HS-27A (cell line): Measurements from ENCODE around the gene C6.

Experiments used
- DNase-seq: peaks from one replicate; pipeline ENCODE4 v3.0.0-alpha.2; 2012; ENCODE audit warnings: low read depth, missing footprints

C6 gene

DNA sequence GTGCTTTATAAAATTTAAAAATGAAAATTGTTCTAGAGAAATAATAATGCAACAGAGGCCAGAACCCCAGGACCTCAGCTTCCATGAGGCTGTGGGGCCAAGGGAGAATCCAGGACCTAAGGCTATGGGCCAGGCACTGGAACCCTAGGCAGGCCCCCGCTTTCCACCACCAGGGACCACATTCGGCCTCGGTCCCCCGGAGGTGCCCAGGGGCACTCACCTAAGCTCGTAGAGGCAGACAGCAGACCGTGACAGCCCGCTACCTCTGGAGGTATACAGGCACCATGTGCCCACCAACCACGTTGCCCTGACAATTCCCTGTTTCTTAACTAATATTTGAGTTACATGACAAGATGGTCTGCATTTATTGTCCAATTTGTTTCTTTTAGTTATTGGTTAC is 92.7 kb downstream of the C6 start:
- DNase-seq: no peak

DNA sequence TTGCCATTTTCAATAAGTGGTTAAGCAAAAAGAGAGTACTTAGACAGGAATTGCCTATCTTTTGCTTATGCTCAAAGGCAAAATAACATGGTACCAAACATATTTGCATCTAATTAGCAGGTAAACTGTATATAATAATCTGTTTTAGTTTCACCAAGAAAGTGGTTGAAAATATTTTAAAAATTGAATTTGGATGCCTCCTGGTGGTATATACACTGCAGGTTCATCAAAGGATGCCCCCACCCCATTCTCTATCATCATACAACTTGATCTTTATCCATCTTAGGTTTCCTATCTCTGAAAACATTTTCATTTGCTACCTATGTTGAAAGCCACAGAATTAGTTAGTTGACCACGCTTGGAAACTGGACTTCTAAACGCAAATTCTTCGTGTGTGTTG is 95.2 kb downstream of the C6 start:
- DNase-seq: no peak

DNA sequence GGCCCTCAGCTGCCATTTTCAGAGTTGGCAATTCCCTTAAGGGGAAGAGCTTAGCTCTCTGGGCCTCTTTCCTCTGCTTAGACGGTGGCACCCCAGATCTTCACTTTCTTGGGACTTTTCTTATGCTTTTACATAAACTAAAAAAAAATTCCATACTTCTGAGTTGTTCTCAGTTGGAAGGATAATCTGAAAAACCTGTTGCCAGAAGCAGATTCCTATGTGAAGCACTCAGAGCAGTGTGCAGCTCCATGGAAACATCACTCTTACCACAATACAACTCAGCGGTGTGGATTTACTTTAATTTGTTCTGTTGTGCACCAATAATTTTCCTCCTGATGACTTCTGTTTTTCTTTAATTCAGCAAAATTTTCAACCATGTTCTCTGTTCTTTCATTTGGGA is 98.1 kb downstream of the C6 start:
- no peak for DNase-seq

DNA sequence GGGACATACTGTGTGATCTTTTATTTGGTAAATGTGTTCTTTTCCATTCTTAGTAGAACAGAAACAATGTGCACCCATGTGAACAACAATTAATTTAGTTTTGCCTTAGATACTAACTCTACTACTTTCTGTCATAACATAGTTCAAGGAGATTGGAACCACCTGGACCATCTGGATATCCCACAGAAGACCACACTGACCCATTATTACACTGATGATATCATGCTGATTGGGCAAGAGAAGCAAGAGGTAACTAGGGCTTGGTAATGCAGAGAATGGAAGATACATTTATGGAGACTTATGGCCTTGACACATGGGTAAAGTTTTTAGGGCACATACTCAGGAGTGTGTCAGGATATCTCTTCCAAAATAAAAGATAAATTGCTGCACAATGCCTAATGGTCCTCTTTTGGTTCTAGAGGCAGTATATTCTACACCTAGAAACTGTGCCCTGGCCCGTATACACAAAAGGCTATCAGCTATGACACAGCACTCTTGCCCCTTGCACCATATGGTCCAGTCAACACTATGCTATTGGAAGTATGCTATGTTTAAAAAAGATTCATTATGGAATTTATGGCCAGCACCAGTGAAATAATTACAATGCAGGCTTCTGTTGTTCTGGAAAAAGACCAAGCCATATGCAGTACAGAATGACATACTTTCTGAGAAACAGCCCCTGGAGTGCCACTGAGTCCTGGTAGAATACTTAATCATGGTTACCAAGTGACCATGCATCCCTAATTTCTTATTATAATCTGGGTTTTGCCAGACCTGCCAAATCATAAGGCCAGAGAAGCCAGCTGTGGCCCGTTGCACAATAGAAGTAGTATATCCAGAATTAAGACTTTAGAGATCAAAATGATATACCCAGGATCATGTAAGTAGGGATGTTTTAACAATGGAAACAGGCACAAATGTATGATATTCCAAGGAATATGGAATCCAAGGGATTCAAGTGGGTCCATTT is 100.6 kb downstream of the C6 start:
- DNase-seq: no peak

DNA sequence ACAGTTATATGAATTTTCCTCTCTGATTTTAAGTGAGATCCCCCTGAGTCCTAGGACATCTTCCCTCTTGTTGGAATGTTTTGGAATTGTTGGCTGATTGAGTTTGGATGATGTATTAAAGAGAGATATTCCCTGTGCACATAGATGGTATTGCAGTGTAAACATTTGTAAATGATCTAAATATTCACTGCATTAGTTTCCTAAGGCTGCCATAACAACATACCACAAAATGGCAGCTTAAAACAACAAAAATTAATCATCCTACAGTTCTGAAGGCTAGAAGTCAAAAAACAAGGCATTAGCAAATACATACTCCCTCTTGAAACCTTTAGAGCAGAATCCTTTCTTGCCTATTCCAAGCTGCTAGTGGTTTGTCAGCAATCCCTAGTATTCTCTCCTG is 104.1 kb downstream of the C6 start:
- no peak for DNase-seq

DNA sequence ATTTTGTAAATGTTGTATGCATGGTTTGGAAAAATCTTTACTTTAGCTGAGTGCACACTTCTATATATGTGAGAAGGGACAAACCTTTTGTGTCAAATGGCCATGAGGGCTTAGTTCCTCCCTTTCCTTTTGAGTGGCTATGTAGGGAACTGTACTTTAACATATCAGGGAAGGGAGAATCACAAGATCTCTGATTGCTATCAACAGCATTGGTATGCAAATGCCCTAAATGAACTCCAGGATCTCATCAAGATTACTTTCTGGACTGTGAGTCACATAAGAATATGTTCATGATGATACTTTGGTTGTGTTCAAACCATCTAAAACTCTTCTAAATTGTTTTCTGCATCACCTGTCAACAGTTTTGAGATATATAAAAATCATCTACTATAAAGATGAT is 111.0 kb downstream of the C6 start:
- no peak for DNase-seq

DNA sequence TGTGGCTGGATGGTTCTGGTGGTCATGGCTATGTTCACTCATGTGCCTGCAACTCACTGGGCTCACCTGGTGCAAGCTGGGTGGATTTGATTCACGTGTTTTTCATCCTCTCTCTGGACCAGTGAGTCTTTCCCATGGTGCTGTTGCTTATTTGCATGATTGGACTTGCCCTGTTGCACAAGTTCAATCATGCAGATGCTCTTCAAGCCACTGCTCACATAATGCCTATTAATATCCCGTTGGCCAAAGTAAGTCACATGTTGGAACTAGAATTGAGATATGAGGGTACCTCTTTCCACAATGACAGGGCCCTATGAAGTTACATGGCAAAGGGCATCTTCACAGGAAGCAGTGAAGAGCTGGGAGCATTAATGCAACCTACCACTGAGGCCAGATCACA is 115.7 kb downstream of the C6 start:
- DNase-seq: no peak

DNA sequence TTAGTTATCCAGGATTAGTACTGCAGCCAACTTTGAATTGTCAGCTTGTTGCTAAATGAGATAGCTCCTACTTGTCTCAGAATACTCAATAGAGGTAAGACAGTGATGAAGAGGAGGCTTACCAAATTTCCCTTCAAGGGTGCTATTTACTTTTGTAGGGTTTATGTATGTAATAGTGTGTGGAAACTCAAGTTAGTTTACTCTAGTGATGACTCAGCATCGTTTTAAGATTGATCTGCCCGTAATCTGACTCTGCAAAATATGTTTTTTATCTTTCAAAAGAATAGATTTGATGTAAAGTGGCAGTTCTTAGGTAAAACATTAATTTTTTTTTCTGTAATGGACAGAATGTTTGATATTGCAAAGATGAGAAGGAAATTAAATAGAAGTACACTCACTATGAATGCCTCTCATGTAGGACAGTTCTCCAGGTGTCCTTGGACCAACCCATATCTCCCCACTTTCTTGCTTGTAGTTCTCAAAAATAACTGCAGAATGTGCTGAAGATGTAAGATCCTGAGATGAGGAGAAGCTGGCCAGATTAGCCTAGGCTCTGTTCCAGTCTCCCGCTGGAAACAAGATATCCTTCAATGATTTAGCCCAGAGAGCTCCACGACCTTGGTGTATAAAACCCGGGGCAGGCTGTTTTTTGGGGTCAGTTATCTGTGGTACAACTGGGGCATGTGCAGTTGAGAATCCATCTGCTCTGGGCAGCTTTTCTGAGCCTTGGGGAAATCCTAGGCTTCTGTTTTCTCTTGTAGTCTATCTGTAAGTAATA is 117.8 kb downstream of the C6 start:
- no peak for DNase-seq

DNA sequence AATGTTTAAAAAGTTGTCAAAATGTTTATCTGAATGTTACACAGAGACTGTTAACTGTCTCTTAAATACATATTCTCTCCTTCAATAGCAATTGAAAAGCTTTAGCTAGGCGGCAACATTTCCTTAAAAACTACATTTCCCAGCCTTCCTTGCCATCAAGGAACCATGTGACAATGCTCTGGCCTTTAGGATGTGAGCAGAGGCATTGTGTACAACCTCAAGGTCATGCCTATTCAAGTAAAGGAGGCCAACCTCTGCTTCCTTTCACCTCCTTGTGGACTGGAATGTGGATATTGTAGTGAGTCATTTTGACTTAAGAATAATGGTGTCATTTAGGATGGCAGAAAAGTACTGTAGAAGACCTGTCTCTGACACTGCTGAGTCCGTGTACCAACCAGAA is 118.5 kb downstream of the C6 start:
- DNase-seq: no peak

DNA sequence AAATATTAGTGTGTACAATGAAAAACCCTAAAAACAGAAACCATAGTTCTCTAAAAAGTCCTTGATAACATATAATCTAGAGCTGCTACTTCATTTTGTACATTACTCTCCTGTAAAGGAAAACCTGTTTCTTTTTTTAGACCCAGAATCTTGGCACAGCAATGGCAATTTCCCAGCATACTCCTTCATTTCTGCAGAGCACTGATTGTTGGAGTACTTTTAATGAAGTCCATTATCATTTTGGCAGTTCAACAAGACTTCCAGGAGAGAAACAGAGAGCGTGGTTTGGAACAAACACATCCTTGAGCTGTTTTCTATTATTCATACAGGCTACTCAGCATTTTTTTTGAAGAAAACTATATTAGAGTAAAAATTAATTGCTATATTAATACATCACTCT is 119.5 kb downstream of the C6 start:
- DNase-seq: no peak
